Measurements from ENCODE around the gene SPATA31D4. TPM values are rescaled to one million over a fixed set of nuclear protein-coding genes. Genes with fewer than 3 reads are reported as not detected.

Gene SPATA31D4
- total and polyA plus RNA-seq, 10 of the 15 experiments (the other 5 are each of a cell fraction or from before 2014, with no cell fraction given) = not detected

DNA sequence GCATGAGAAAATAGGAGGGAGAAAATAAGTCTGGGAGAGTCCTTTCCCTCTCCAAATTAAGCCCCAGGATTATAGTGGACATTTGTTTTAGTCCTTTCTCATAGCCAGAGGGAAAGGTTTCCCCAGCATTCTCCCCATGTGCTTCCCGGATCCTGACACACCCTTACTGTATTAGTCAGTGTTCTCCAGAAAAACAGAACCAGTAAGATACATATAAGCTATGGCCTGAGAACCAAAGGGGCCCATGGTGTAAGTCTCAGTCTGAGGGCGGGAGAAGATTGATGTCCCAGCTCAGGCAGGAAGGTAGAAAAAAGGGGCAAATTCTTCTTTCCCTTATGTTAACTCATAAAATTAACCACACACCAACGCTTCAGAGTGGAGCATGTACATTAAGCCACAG is 25.6 kb upstream of the SPATA31D4 start:
- no peaks in the 10 kb centered on the region for H3K4me1 ChIP-seq (ENCODE audit: control insufficient read depth, insufficient read depth, low read length)
- CTCF ChIA-PET = no interaction called here
- H3K27ac ChIP-seq (ENCODE audit: control insufficient read depth, insufficient read depth) = no peak overlapping the region
- H3K9me3 ChIP-seq (replicated peaks; ENCODE audit: control insufficient read depth, insufficient read depth, low read length) = no peaks in the 10 kb centered on the region
- POLR2A ChIA-PET = no interaction called here
- no peaks in the 10 kb centered on the region for H3K36me3 ChIP-seq (ENCODE audit: control insufficient read depth in 2 of 2, insufficient read depth in 2 of 2, low read length in 1 of 2)
- H2AFZ ChIP-seq (ENCODE audit: control insufficient read depth, low read depth, low read length) = no peak overlapping the region
- no TSS peak for BruUV-seq (replicated peaks)
- no peaks in the 10 kb centered on the region for H4K20me1 ChIP-seq (ENCODE audit: control insufficient read depth, insufficient read depth)
- in situ Hi-C loops (cut with MboI) = no loop called here
- DNase-seq (ENCODE audit: low read depth, low spot score) = no peak
- no peaks in the 10 kb centered on the region for H3K27me3 ChIP-seq (replicated peaks in 1 of 2; ENCODE audit: control insufficient read depth in 2 of 2, insufficient read depth in 2 of 2, low read length in 1 of 2)
- no peak overlapping the region for H3K9ac ChIP-seq (ENCODE audit: control insufficient read depth, insufficient read depth, low read length)
- SMC1A ChIA-PET (ENCODE audit: uncharacterized antibody, unreplicated experiment) = no interaction called here
- H3K4me3 ChIP-seq = no peak overlapping the region
- no peak overlapping the region for H3K4me2 ChIP-seq (ENCODE audit: control insufficient read depth, insufficient read depth)
- FAIRE-seq = no peak
- RAD21 ChIA-PET (ENCODE audit: unreplicated experiment) = no interaction called here
- TF ChIP-seq, protein P1, sequence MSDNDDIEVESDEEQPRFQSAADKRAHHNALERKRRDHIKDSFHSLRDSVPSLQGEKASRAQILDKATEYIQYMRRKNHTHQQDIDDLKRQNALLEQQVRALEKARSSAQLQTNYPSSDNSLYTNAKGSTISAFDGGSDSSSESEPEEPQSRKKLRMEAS (IDR thresholded peaks at IDR 0.05; ENCODE audit: low read depth, low read length) = no peak
- no peak for TF ChIP-seq CREB1 (IDR thresholded peaks at IDR 0.05; ENCODE audit: low read depth)
- TF ChIP-seq, protein P2, sequence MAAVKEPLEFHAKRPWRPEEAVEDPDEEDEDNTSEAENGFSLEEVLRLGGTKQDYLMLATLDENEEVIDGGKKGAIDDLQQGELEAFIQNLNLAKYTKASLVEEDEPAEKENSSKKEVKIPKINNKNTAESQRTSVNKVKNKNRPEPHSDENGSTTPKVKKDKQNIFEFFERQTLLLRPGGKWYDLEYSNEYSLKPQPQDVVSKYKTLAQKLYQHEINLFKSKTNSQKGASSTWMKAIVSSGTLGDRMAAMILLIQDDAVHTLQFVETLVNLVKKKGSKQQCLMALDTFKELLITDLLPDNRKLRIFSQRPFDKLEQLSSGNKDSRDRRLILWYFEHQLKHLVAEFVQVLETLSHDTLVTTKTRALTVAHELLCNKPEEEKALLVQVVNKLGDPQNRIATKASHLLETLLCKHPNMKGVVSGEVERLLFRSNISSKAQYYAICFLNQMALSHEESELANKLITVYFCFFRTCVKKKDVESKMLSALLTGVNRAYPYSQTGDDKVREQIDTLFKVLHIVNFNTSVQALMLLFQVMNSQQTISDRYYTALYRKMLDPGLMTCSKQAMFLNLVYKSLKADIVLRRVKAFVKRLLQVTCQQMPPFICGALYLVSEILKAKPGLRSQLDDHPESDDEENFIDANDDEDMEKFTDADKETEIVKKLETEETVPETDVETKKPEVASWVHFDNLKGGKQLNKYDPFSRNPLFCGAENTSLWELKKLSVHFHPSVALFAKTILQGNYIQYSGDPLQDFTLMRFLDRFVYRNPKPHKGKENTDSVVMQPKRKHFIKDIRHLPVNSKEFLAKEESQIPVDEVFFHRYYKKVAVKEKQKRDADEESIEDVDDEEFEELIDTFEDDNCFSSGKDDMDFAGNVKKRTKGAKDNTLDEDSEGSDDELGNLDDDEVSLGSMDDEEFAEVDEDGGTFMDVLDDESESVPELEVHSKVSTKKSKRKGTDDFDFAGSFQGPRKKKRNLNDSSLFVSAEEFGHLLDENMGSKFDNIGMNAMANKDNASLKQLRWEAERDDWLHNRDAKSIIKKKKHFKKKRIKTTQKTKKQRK (IDR thresholded peaks at IDR 0.05; ENCODE audit: low read depth, low read length) = no peak
- TF ChIP-seq NR2C1 (IDR thresholded peaks at IDR 0.05) = no peak
- TF ChIP-seq SMC3 (IDR thresholded peaks at IDR 0.05; ENCODE audit: borderline replicate concordance, low read length) = no peak
- TF ChIP-seq BRCA1 (IDR thresholded peaks at IDR 0.05; ENCODE audit: low read depth, low read length) = no peak
- TF ChIP-seq HCFC1 (IDR thresholded peaks at IDR 0.05; ENCODE audit: low read length) = no peak
- TF ChIP-seq, protein P3, sequence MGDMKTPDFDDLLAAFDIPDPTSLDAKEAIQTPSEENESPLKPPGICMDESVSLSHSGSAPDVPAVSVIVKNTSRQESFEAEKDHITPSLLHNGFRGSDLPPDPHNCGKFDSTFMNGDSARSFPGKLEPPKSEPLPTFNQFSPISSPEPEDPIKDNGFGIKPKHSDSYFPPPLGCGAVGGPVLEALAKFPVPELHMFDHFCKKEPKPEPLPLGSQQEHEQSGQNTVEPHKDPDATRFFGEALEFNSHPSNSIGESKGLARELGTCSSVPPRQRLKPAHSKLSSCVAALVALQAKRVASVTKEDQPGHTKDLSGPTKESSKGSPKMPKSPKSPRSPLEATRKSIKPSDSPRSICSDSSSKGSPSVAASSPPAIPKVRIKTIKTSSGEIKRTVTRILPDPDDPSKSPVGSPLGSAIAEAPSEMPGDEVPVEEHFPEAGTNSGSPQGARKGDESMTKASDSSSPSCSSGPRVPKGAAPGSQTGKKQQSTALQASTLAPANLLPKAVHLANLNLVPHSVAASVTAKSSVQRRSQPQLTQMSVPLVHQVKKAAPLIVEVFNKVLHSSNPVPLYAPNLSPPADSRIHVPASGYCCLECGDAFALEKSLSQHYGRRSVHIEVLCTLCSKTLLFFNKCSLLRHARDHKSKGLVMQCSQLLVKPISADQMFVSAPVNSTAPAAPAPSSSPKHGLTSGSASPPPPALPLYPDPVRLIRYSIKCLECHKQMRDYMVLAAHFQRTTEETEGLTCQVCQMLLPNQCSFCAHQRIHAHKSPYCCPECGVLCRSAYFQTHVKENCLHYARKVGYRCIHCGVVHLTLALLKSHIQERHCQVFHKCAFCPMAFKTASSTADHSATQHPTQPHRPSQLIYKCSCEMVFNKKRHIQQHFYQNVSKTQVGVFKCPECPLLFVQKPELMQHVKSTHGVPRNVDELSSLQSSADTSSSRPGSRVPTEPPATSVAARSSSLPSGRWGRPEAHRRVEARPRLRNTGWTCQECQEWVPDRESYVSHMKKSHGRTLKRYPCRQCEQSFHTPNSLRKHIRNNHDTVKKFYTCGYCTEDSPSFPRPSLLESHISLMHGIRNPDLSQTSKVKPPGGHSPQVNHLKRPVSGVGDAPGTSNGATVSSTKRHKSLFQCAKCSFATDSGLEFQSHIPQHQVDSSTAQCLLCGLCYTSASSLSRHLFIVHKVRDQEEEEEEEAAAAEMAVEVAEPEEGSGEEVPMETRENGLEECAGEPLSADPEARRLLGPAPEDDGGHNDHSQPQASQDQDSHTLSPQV (IDR thresholded peaks at IDR 0.05) = no peak
- no peak for TF ChIP-seq LARP7 (IDR thresholded peaks at IDR 0.05)
- TF ChIP-seq NR2C2 (IDR thresholded peaks at IDR 0.05; ENCODE audit: borderline replicate concordance, control insufficient read depth, insufficient read length, low read depth) = no peak
- no peak for TF ChIP-seq ZNF622 (IDR thresholded peaks at IDR 0.05)
- TF ChIP-seq ATF7 (IDR thresholded peaks at IDR 0.05; ENCODE audit: low read depth) = no peak
- no peak for TF ChIP-seq BCL11A (IDR thresholded peaks at IDR 0.05; ENCODE audit: low read depth, low read length)
- no peak for TF ChIP-seq RELA (IDR thresholded peaks at IDR 0.05; ENCODE audit: borderline replicate concordance, partially characterized antibody)
- H3K79me2 ChIP-seq (ENCODE audit: control insufficient read depth, insufficient read depth, low read length) = no peaks in the 10 kb centered on the region
- ATAC-seq = no peak
- intact Hi-C loops (cut with micrococcal nuclease; ENCODE audit: unreplicated experiment) = no loop called here
- WGBS (ENCODE audit: insufficient coverage, insufficient replicate concordance, low lambda C conversion rate, missing lambda C conversion rate) = 48% methylated on average over 3 of the region's 3 CpGs
